Mammary epithelial cell (primary cell): ENCODE measurements around the gene SF3B2.

Experiments used
- EZH2 ChIP-seq: IDR thresholded peaks from 2 replicates; pipeline ENCODE4 v1.6.1; 2012; ENCODE audit warnings: low read length, inconsistent platforms, borderline replicate concordance
- TF ChIP-seq, protein P1 (sequence below), 2 donors: IDR thresholded peaks in 1 of 2; conservative IDR thresholded peaks in 1 of 2; 2 replicates each; pipeline ENCODE4 v1.5.1; 2011 to 2012; ENCODE audit warnings: inconsistent platforms in 2 of 2, low read length in 2 of 2, mild to moderate bottlenecking in 2 of 2, control low read depth in 1 of 2, low read depth in 1 of 2; ENCODE audit not compliant: insufficient read depth in 1 of 2; ENCODE audit errors: extremely low read depth in 1 of 2

DNA sequence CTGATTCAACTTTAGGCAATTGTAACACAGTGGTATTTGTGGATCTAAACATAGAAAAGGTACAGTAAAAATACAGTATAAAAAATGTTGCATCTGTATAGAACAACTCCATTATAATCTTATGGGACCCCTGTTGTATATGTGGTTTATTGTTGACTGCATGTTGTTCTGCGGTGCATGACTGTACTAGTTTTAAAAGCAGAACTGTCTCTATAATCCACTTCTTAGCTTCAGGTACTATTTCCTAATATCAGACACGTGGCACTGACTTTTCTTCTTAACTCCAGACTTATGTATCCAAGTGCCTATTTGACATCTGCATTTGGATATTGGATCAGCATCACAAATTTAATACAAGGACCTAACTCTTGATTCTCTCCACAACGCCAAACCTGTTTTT is 59.0 kb downstream of the SF3B2 start:
- TF ChIP-seq, protein P1, sequence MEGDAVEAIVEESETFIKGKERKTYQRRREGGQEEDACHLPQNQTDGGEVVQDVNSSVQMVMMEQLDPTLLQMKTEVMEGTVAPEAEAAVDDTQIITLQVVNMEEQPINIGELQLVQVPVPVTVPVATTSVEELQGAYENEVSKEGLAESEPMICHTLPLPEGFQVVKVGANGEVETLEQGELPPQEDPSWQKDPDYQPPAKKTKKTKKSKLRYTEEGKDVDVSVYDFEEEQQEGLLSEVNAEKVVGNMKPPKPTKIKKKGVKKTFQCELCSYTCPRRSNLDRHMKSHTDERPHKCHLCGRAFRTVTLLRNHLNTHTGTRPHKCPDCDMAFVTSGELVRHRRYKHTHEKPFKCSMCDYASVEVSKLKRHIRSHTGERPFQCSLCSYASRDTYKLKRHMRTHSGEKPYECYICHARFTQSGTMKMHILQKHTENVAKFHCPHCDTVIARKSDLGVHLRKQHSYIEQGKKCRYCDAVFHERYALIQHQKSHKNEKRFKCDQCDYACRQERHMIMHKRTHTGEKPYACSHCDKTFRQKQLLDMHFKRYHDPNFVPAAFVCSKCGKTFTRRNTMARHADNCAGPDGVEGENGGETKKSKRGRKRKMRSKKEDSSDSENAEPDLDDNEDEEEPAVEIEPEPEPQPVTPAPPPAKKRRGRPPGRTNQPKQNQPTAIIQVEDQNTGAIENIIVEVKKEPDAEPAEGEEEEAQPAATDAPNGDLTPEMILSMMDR (conservative IDR thresholded peaks at IDR 0.05 in 1 of 2, IDR thresholded peaks at IDR 0.05 in 1 of 2; ENCODE audit: extremely low read depth in 1 of 2, insufficient read depth in 1 of 2, low read depth in 1 of 2, low read length in 2 of 2) = no peak
- no peak for TF ChIP-seq EZH2
